ENCODE data around the gene KLHDC4.
"Not testable (repeated sequence)": the region's sequence is repeated elsewhere in the genome, so short reads cannot be mapped to it uniquely, and the experiment has no call there.

Gene KLHDC4

GRCh38 chr16:87778476-87778829, 12.7 kb upstream of the KLHDC4 start:
- H3F3A ChIP-seq (ENCODE audit: insufficient read depth): peaks cover 34% of the 10 kb centered on the region
- H2AFZ ChIP-seq (ENCODE audit: low read depth, low read length, severe bottlenecking): no peak overlapping the region
- no peaks in the 10 kb centered on the region for H3K9me3 ChIP-seq (ENCODE audit: insufficient read depth, low read length)
- H3K4me2 ChIP-seq (ENCODE audit: low read depth, low read length, poor library complexity, severe bottlenecking): peak overlapping the region; percentile 66
- no peaks in the 10 kb centered on the region for H3K9me2 ChIP-seq (replicated peaks; ENCODE audit: insufficient read depth, low read length)
- TF ChIP-seq CTCF (IDR thresholded peaks at IDR 0.05; ENCODE audit: insufficient read depth, low read length, poor library complexity, severe bottlenecking): no peak
- no peak for TF ChIP-seq EZH2phosphoT487 (conservative IDR thresholded peaks at IDR 0.05; ENCODE audit: low read length)
- peaks cover 13% of the 10 kb centered on the region for H3K79me2 ChIP-seq (ENCODE audit: insufficient read depth, low read length)
- H3K36me3 ChIP-seq (ENCODE audit: low read length): no peaks in the 10 kb centered on the region
- H4K20me1 ChIP-seq (ENCODE audit: low read depth, low read length): no peaks in the 10 kb centered on the region
- peak overlapping the region; percentile 91 for H3K27ac ChIP-seq (ENCODE audit: low read depth, low read length)
- H3K9ac ChIP-seq (ENCODE audit: low read length): peak overlapping the region; percentile 78
- no peaks in the 10 kb centered on the region for H3K27me3 ChIP-seq (ENCODE audit: low read length)
- H3K4me3 ChIP-seq (ENCODE audit: insufficient read depth, low read length, poor library complexity, severe bottlenecking): peak overlapping the region; percentile 48

GRCh38 chr16:87773836-87774235, 8.1 kb upstream of the KLHDC4 start:
- H3K27me3 ChIP-seq (ENCODE audit: low read length); H3K9me3 ChIP-seq (ENCODE audit: insufficient read depth, low read length); H3K36me3 ChIP-seq (ENCODE audit: low read length); H3K9ac ChIP-seq (ENCODE audit: low read length); H2AFZ ChIP-seq (ENCODE audit: low read depth, low read length, severe bottlenecking); H3K9me2 ChIP-seq (replicated peaks; ENCODE audit: insufficient read depth, low read length); H3K4me3 ChIP-seq (ENCODE audit: insufficient read depth, low read length, poor library complexity, severe bottlenecking); H4K20me1 ChIP-seq (ENCODE audit: low read depth, low read length); H3K79me2 ChIP-seq (ENCODE audit: insufficient read depth, low read length): not testable (repeated sequence)
- Histone ChIP-seq H3K27ac (ENCODE audit: low read depth, low read length) (peak overlapping the region; percentile 91), H3K4me2 (ENCODE audit: low read depth, low read length, poor library complexity, severe bottlenecking) (peak overlapping the region; percentile 49), H3F3A (ENCODE audit: insufficient read depth) (peaks cover 26% of the 10 kb centered on the region)

GRCh38 chr16:87767456-87767855, 1.7 kb upstream of the KLHDC4 start:
- not testable (repeated sequence) for H3K9ac ChIP-seq (ENCODE audit: low read length); H2AFZ ChIP-seq (ENCODE audit: low read depth, low read length, severe bottlenecking); H3K9me3 ChIP-seq (ENCODE audit: insufficient read depth, low read length); H3K4me3 ChIP-seq (ENCODE audit: insufficient read depth, low read length, poor library complexity, severe bottlenecking); H3K27ac ChIP-seq (ENCODE audit: low read depth, low read length); H4K20me1 ChIP-seq (ENCODE audit: low read depth, low read length); H3K27me3 ChIP-seq (ENCODE audit: low read length); H3K4me2 ChIP-seq (ENCODE audit: low read depth, low read length, poor library complexity, severe bottlenecking); H3K9me2 ChIP-seq (replicated peaks; ENCODE audit: insufficient read depth, low read length)
- H3F3A ChIP-seq (ENCODE audit: insufficient read depth): peaks cover 35% of the 10 kb centered on the region
- H3K79me2 ChIP-seq (ENCODE audit: insufficient read depth, low read length): peaks cover 40% of the 10 kb centered on the region
- H3K36me3 ChIP-seq (ENCODE audit: low read length): peaks cover 12% of the 10 kb centered on the region; the same call in 1 of the 2 replicates

DNA sequence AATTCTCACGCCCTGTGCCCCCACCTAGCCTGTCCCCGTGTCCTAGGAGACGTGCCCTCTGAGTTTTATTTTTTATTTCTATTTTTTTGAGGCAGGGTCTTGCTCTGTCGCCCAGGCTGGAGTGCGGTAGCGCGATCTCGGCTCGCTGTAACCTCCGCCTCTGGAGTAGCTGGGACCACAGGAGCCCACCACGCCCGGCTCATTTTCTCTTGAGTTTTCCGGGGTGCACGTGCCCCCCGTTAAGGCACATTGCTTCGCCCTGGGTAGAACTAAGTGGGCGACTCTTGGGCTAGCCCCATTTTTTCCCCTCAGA, 655 bp upstream of the KLHDC4 start:
- no peak for TF ChIP-seq CTCF (IDR thresholded peaks at IDR 0.05; ENCODE audit: insufficient read depth, low read length, poor library complexity, severe bottlenecking)
- no peak for TF ChIP-seq EZH2phosphoT487 (conservative IDR thresholded peaks at IDR 0.05; ENCODE audit: low read length)
- Histone ChIP-seq H3K9me2 (replicated peaks; ENCODE audit: insufficient read depth, low read length) (no peaks in the 10 kb centered on the region), H3K27me3 (ENCODE audit: low read length) (no peaks in the 10 kb centered on the region), H3K36me3 (ENCODE audit: low read length) (peaks cover 16% of the 10 kb centered on the region; the same call in 1 of the 2 replicates), H3K9me3 (ENCODE audit: insufficient read depth, low read length) (no peaks in the 10 kb centered on the region), H3K9ac (ENCODE audit: low read length) (peak overlapping the region; percentile 89), H2AFZ (ENCODE audit: low read depth, low read length, severe bottlenecking) (peak overlapping the region; percentile 78), H3K4me3 (ENCODE audit: insufficient read depth, low read length, poor library complexity, severe bottlenecking) (peak overlapping the region; percentile 85), H3F3A (ENCODE audit: insufficient read depth) (peaks cover 36% of the 10 kb centered on the region), H3K4me2 (ENCODE audit: low read depth, low read length, poor library complexity, severe bottlenecking) (peak overlapping the region; percentile 81), H4K20me1 (ENCODE audit: low read depth, low read length) (no peaks in the 10 kb centered on the region), H3K27ac (ENCODE audit: low read depth, low read length) (peak overlapping the region; percentile 77), H3K79me2 (ENCODE audit: insufficient read depth, low read length) (peaks cover 50% of the 10 kb centered on the region)

All from SU-DHL-6 (cell line).